Natural killer cell treated with Interleukin-12 subunit alpha and Interleukin-12 subunit beta and Interleukin-15 and Interleukin-18, amount 100 ng/mL, for 72 hours (primary cell): ENCODE measurements around the gene ABLIM1. TPM values are rescaled to one million over a fixed set of nuclear protein-coding genes. Genes with fewer than 3 reads are reported as not detected.
A peak's percentile ranks its signal among the peaks of the same experiment; 100 is the strongest.

Experiments
- ATAC-seq, 2 donors: fragments of 150-1000 bp; cut with Tn5 transposase in 1 of 2; sonication (Bioruptor Pico), chemical (Tn5 transposase) in 1 of 2; 2 replicates each; pipeline ENCODE4 v1.10.0; 2021
- DNase-seq: peaks from one replicate; pipeline ENCODE4 v3.0.0; 2022; ENCODE audit warnings: low spot score
- H3K27ac Mint-ChIP-seq, 2 donors: 1 replicate in 1 of 2; 2 replicates in 1 of 2; pipeline ENCODE4 v1.8.0; 2022; ENCODE audit warnings: mixed read lengths in 2 of 2, mild to moderate bottlenecking in 1 of 2, moderate library complexity in 1 of 2
- H3K27me3 Mint-ChIP-seq, 2 donors: 1 replicate in 1 of 2; 2 replicates in 1 of 2; pipeline ENCODE4 v1.8.0; 2022; ENCODE audit warnings: mixed read lengths in 2 of 2
- H3K36me3 Mint-ChIP-seq: one replicate; pipeline ENCODE4 v1.8.0; 2022; ENCODE audit warnings: mixed read lengths
- H3K4me1 Mint-ChIP-seq, 2 donors: 1 replicate in 1 of 2; 2 replicates in 1 of 2; pipeline ENCODE4 v1.8.0; 2022; ENCODE audit warnings: low read depth in 2 of 2, mixed read lengths in 2 of 2, mild to moderate bottlenecking in 1 of 2
- H3K4me3 Mint-ChIP-seq: one replicate; pipeline ENCODE4 v1.8.0; 2022; ENCODE audit warnings: mixed read lengths
- H3K9me3 Mint-ChIP-seq: 2 replicates; pipeline ENCODE4 v1.8.0; 2022; ENCODE audit warnings: mixed read lengths
- total RNA-seq, 2 donors: library from RNA; stranded (reverse); gene quantifications; one replicate each; pipeline ENCODE4 v1.2.3, GENCODE V29; 2022

ABLIM1 gene
- total RNA-seq, 2 donors from 2014 or later, result 7.9 to 11.0 TPM

- peaks cover 12 to 28% of the 10 kb centered on the region in 2 donors for H3K4me1 Mint-ChIP-seq
- H3K27me3 Mint-ChIP-seq, result no peaks in the 10 kb centered on the region
- peak overlapping the region in 1 of 2 donors; percentile 72 for H3K27ac Mint-ChIP-seq
- DNase-seq, result no peak
- ATAC-seq, result no peak
- no peak overlapping the region for H3K4me3 Mint-ChIP-seq
- H3K36me3 Mint-ChIP-seq, result peaks cover 4% of the 10 kb centered on the region
- no peaks in the 10 kb centered on the region for H3K9me3 Mint-ChIP-seq
Measured at GRCh38 chr10:114489521-114490310, 168.4 kb downstream of the ABLIM1 start.

DNA sequence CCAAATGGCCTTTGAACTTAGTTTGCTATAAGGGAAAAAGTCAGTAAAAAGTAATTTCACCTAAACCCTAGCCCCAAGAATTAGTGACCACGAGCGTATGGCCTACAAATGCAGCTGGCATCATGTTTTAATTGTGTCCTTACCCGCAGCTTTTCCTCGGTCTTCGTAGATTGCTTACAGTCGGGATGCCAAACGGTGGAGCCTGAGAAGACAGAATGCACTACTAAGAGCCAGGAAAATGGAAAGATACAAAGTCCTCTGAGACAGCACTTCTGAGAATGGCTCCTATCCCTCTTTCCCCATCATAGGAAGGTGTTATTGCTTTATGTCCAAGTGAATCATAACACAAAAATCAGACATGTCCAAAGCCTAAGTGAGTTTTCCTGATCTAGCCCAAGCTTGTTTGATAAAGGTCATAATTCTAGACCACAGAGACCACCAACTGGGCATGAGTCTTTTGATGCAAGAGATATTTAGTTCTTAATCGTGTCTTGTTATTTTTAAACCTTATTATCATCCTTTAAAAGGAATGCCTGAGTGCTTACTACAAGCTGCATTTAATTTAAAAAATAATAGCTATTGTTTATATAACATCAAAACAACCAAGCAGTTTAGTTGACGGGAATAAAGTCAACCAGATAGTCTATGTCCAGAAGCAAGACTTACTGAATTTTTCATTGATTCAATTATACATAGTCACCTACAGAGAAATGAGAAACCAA is 170.1 kb downstream of the ABLIM1 start:
- no peak overlapping the region for H3K4me3 Mint-ChIP-seq
- ATAC-seq, result no peak
- peaks cover 9 to 15% of the 10 kb centered on the region in 2 donors for H3K4me1 Mint-ChIP-seq
- peaks cover 4% of the 10 kb centered on the region for H3K36me3 Mint-ChIP-seq
- H3K27ac Mint-ChIP-seq, result peak overlapping the region in 1 of 2 donors; percentile 37
- no peaks in the 10 kb centered on the region for H3K27me3 Mint-ChIP-seq
- no peak for DNase-seq
- H3K9me3 Mint-ChIP-seq, result no peaks in the 10 kb centered on the region

GRCh38 chr10:114486938-114487814 is 170.9 kb downstream of the ABLIM1 start:
- no peak overlapping the region for H3K4me3 Mint-ChIP-seq
- ATAC-seq, result no peak
- H3K9me3 Mint-ChIP-seq, result no peaks in the 10 kb centered on the region
- peak overlapping the region in 1 of 2 donors; percentile 37 for H3K27ac Mint-ChIP-seq
- peaks cover 4% of the 10 kb centered on the region for H3K36me3 Mint-ChIP-seq
- no peak for DNase-seq
- peaks cover 6 to 7% of the 10 kb centered on the region in 2 donors for H3K4me1 Mint-ChIP-seq
- no peaks in the 10 kb centered on the region for H3K27me3 Mint-ChIP-seq

- no peaks in the 10 kb centered on the region for H3K4me1 Mint-ChIP-seq
- H3K27me3 Mint-ChIP-seq, result no peaks in the 10 kb centered on the region
- H3K27ac Mint-ChIP-seq, result no peak overlapping the region
- ATAC-seq, result no peak
- peaks cover 4% of the 10 kb centered on the region for H3K36me3 Mint-ChIP-seq
- H3K4me3 Mint-ChIP-seq, result no peak overlapping the region
- no peaks in the 10 kb centered on the region for H3K9me3 Mint-ChIP-seq
- no peak for DNase-seq
Measured at GRCh38 chr10:114485696-114486400, 172.2 kb downstream of the ABLIM1 start.

DNA sequence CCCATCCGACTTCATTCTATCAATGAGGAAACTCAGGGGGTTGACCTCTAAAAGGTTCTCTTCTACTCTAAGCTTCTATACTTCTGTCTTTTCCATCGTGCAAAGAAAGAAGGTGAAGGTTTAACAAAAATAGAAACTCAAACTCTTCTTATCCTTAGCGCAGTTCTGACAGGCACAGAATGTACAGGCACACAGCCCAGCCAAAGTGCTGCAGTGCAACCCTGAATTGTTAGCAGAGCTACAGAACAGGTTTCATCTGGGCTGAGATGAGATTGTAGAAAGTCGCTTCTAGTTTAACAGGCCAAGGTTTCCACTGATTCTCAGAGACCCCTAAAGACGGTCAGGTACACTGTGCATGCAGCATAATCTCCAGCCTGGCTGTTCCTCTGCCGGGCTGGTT is 174.5 kb downstream of the ABLIM1 start:
- H3K27me3 Mint-ChIP-seq, result no peaks in the 10 kb centered on the region
- H3K4me1 Mint-ChIP-seq, result no peaks in the 10 kb centered on the region
- no peak for ATAC-seq
- no peak overlapping the region for H3K27ac Mint-ChIP-seq
- H3K4me3 Mint-ChIP-seq, result no peak overlapping the region
- DNase-seq, result no peak
- H3K9me3 Mint-ChIP-seq, result no peaks in the 10 kb centered on the region
- peaks cover 4% of the 10 kb centered on the region for H3K36me3 Mint-ChIP-seq

DNA sequence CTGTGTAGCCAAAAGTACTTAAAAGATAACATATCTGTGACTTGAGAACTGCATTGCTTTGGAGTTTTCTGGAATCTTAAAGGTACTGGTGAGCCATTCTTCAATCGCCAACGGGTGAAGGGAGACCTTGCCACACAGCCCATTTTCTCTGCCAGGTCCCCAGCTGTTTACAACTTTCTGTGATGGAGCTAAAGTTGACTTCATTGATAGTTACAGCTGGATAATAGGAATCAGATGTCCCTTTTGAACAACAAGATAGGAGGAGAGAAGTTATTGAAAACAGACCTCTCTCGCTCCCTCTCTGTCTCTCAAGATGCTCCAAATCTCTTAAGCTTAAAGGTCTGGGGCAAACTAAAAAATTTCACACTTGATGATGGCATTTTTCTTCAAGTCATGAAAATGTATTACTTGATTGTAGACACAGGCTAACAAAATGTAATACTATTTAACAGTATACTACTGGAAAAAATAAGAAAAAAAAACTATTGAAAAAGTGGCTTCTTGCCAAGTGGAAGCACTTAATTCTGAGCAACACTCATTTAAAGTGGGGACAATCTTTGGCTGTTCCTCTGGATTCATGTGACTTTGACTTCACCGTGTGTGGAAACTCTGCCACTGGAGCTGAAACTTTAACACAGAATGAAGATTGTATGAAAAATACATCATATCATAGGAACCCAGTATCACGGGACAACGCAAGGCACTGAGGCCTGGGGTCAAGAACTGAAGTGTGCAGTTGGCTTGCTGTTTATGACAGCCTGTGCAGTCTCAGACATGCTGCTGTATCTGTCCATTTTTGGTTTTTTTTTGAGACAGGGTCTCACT is 175.4 kb downstream of the ABLIM1 start:
- Mint-ChIP-seq H3K27ac (no peak overlapping the region), H3K9me3 (no peaks in the 10 kb centered on the region), H3K36me3 (peaks cover 4% of the 10 kb centered on the region), H3K27me3 (no peaks in the 10 kb centered on the region), H3K4me1 (no peaks in the 10 kb centered on the region), H3K4me3 (no peak overlapping the region)
- ATAC-seq (no peak), DNase-seq (no peak)

GRCh38 chr10:114481055-114481454 is 177.0 kb downstream of the ABLIM1 start:
- DNase-seq (no peak), ATAC-seq (no peak)
- Mint-ChIP-seq H3K9me3 (no peaks in the 10 kb centered on the region), H3K36me3 (peaks cover 4% of the 10 kb centered on the region), H3K4me1 (no peaks in the 10 kb centered on the region), H3K4me3 (no peak overlapping the region), H3K27ac (no peak overlapping the region), H3K27me3 (no peaks in the 10 kb centered on the region)

- H3K27ac Mint-ChIP-seq, result no peak overlapping the region
- H3K4me1 Mint-ChIP-seq, result no peaks in the 10 kb centered on the region
- no peak for ATAC-seq
- no peak for DNase-seq
- no peaks in the 10 kb centered on the region for H3K27me3 Mint-ChIP-seq
- no peak overlapping the region for H3K4me3 Mint-ChIP-seq
- no peaks in the 10 kb centered on the region for H3K9me3 Mint-ChIP-seq
- H3K36me3 Mint-ChIP-seq, result peaks cover under 1% of the 10 kb centered on the region
Measured at GRCh38 chr10:114479836-114480235, 178.2 kb downstream of the ABLIM1 start.

GRCh38 chr10:114479307-114479706 is 178.8 kb downstream of the ABLIM1 start:
- Mint-ChIP-seq H3K36me3 (no peaks in the 10 kb centered on the region), H3K4me3 (no peak overlapping the region), H3K9me3 (no peaks in the 10 kb centered on the region), H3K27me3 (no peaks in the 10 kb centered on the region), H3K27ac (no peak overlapping the region), H3K4me1 (no peaks in the 10 kb centered on the region)
- no peak for DNase-seq
- ATAC-seq, result no peak

GRCh38 chr10:114478281-114478680 is 179.8 kb downstream of the ABLIM1 start:
- DNase-seq, result no peak
- Mint-ChIP-seq H3K27me3 (no peaks in the 10 kb centered on the region), H3K4me3 (no peak overlapping the region), H3K9me3 (no peaks in the 10 kb centered on the region), H3K36me3 (no peaks in the 10 kb centered on the region), H3K27ac (no peak overlapping the region), H3K4me1 (no peaks in the 10 kb centered on the region)
- ATAC-seq, result no peak

DNA sequence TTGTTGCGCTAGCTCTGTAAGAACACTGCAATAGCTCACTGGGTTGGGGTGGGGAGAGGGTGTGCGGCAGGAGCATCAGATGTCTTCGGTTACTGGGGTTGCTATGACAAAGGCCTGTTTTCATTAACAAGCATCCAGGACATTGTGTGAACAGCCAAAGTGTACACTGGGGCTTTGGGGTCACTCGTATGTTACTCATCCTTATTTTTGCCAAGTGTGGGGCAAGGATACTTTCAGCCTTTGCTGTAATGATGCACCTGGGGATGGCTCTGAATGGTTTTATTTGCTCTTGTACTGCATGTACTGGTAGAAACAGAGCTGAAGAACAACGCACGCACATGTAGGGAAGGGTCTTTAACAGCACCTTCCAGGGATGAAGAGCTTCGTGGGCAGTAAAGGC is 180.8 kb downstream of the ABLIM1 start:
- Mint-ChIP-seq H3K4me3 (no peak overlapping the region), H3K27me3 (no peaks in the 10 kb centered on the region), H3K36me3 (no peaks in the 10 kb centered on the region), H3K9me3 (no peaks in the 10 kb centered on the region), H3K27ac (no peak overlapping the region), H3K4me1 (no peaks in the 10 kb centered on the region)
- DNase-seq (no peak), ATAC-seq (no peak)

- ATAC-seq, result no peak
- Mint-ChIP-seq H3K27ac (no peak overlapping the region), H3K27me3 (no peaks in the 10 kb centered on the region), H3K4me1 (peaks cover 3 to 5% of the 10 kb centered on the region in 2 donors), H3K36me3 (no peaks in the 10 kb centered on the region), H3K9me3 (no peaks in the 10 kb centered on the region), H3K4me3 (no peak overlapping the region)
- DNase-seq, result no peak
Measured at GRCh38 chr10:114474989-114475388, 183.1 kb downstream of the ABLIM1 start.

GRCh38 chr10:114473776-114474175 is 184.3 kb downstream of the ABLIM1 start:
- ATAC-seq (no peak), DNase-seq (no peak)
- Mint-ChIP-seq H3K9me3 (no peaks in the 10 kb centered on the region), H3K36me3 (no peaks in the 10 kb centered on the region), H3K4me1 (peaks cover 3 to 5% of the 10 kb centered on the region in 2 donors), H3K27me3 (no peaks in the 10 kb centered on the region), H3K4me3 (no peak overlapping the region), H3K27ac (no peak overlapping the region)
